Erythroblast (primary cell): ENCODE results near the gene EPHB2.

Experiments
- GATA1 ChIP-seq: IDR thresholded peaks from 2 replicates; pipeline ENCODE4 v1.6.1; 2011; ENCODE audit warnings: low read depth, mild to moderate bottlenecking, control low read depth, low read length, moderate library complexity
- POLR2A ChIP-seq: IDR thresholded peaks from 2 replicates; pipeline ENCODE4 v1.6.1; 2011; ENCODE audit warnings: mild to moderate bottlenecking, low read length

GRCh38 chr1:22694172-22694571, 16.5 kb upstream of the EPHB2 start:
- TF ChIP-seq POLR2A (no peak), GATA1 (no peak)
